Measurements from ENCODE around the gene CD9. TPM values are rescaled to one million over a fixed set of nuclear protein-coding genes. Genes with fewer than 3 reads are reported as not detected.

CD9 gene
- polyA plus RNA-seq, 3 donors = 7.6 to 323 (median 7.7) TPM

DNA sequence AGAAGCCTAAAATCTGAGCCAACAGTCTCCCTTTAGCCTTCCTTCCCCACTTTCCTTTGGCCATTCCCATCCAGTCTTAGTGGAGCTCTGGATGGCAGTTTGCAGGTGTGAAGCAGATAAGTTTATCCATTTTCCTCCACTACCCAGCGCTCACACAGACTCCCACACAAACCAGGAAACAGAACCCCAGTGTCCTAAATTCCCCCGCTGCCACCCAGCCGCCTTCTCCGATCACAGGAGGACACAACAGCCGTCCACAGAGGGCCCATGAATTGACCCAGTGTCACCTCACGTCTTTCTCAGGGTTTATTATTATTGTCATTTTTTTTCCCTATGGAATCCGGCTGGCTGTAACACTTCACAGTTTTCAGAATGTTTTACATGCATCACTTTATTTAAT lies 16.4 kb downstream of the CD9 start:
- H3K9me3 Mint-ChIP-seq = no peaks in the 10 kb centered on the region

GRCh38 chr12:6218347-6218925 lies 18.2 kb downstream of the CD9 start:
- Histone ChIP-seq H2AFZ (ENCODE audit: insufficient read depth, low read depth, low read length, poor library complexity, severe bottlenecking) (no peak overlapping the region), H3K9me3 (replicated peaks in 1 of 2; ENCODE audit: control insufficient read depth in 1 of 2, insufficient read depth in 1 of 2, low read length in 2 of 2) (no peaks in the 10 kb centered on the region), H3K4me3 (replicated peaks in 1 of 3; ENCODE audit: low read depth in 2 of 3, low read length in 3 of 3) (no peak overlapping the region), H3K36me3 (replicated peaks in 1 of 2; ENCODE audit: control insufficient read depth in 1 of 2, insufficient read depth in 2 of 2, low read length in 2 of 2) (no peaks in the 10 kb centered on the region), H3K27ac (ENCODE audit: low read depth in 1 of 2, low read length in 2 of 2) (no peak overlapping the region), H3K79me2 (ENCODE audit: insufficient read depth, low read length) (no peaks in the 10 kb centered on the region), H4K20me1 (ENCODE audit: insufficient read depth, low read length) (no peaks in the 10 kb centered on the region), H3K9ac (ENCODE audit: insufficient read depth, low read length, poor library complexity, severe bottlenecking) (no peak overlapping the region), H3K27me3 (ENCODE audit: control insufficient read depth in 2 of 2, insufficient read depth in 2 of 2, low read length in 2 of 2) (no peaks in the 10 kb centered on the region), H3K4me1 (ENCODE audit: control insufficient read depth in 1 of 2, insufficient read depth in 2 of 2, low read length in 2 of 2) (no peaks in the 10 kb centered on the region), H3K4me2 (replicated peaks; ENCODE audit: extremely low read depth, low read length, poor library complexity, severe bottlenecking) (no peak overlapping the region)
- peaks cover 0 to 2% (median 0%) of the 10 kb centered on the region in 7 donors for H3K9me3 Mint-ChIP-seq
- peaks cover 6 to 9% (median 9%) of the 10 kb centered on the region in 3 donors for H3K27me3 Mint-ChIP-seq (ENCODE audit: low read depth in 3 of 3)
- WGBS (ENCODE audit: insufficient coverage) = 54% methylated on average over 5 of the region's 6 CpGs
- DNase-seq = no peak
- H3K27ac Mint-ChIP-seq = no peak overlapping the region
- intact Hi-C loops (cut with micrococcal nuclease) = no loop called here
- peak overlapping the region in 1 of 2 donors; percentile 30 for H3K4me3 Mint-ChIP-seq
- TF ChIP-seq, protein P1, sequence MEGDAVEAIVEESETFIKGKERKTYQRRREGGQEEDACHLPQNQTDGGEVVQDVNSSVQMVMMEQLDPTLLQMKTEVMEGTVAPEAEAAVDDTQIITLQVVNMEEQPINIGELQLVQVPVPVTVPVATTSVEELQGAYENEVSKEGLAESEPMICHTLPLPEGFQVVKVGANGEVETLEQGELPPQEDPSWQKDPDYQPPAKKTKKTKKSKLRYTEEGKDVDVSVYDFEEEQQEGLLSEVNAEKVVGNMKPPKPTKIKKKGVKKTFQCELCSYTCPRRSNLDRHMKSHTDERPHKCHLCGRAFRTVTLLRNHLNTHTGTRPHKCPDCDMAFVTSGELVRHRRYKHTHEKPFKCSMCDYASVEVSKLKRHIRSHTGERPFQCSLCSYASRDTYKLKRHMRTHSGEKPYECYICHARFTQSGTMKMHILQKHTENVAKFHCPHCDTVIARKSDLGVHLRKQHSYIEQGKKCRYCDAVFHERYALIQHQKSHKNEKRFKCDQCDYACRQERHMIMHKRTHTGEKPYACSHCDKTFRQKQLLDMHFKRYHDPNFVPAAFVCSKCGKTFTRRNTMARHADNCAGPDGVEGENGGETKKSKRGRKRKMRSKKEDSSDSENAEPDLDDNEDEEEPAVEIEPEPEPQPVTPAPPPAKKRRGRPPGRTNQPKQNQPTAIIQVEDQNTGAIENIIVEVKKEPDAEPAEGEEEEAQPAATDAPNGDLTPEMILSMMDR (IDR thresholded peaks at IDR 0.05) = no peak
- H3K36me3 Mint-ChIP-seq = no peaks in the 10 kb centered on the region
- peaks cover 7% of the 10 kb centered on the region for H3K4me1 Mint-ChIP-seq

More for the DNA sequence above, 16.4 kb downstream of the CD9 start:
- H3K36me3 Mint-ChIP-seq = no peaks in the 10 kb centered on the region
- peak overlapping the region in 1 of 2 donors; percentile 23 for H3K4me3 Mint-ChIP-seq
- peak overlapping the region in 1 of 7 donors; percentile 54 for H3K27ac Mint-ChIP-seq
- Histone ChIP-seq H4K20me1 (ENCODE audit: insufficient read depth, low read length) (no peaks in the 10 kb centered on the region), H3K9me3 (replicated peaks in 1 of 2; ENCODE audit: control insufficient read depth in 1 of 2, insufficient read depth in 1 of 2, low read length in 2 of 2) (no peaks in the 10 kb centered on the region), H3K4me3 (replicated peaks in 1 of 3; ENCODE audit: low read depth in 2 of 3, low read length in 3 of 3) (no peak overlapping the region), H3K79me2 (ENCODE audit: insufficient read depth, low read length) (no peaks in the 10 kb centered on the region), H2AFZ (ENCODE audit: insufficient read depth, low read depth, low read length, poor library complexity, severe bottlenecking) (no peak overlapping the region), H3K4me1 (ENCODE audit: control insufficient read depth in 1 of 2, insufficient read depth in 2 of 2, low read length in 2 of 2) (no peaks in the 10 kb centered on the region), H3K9ac (ENCODE audit: insufficient read depth, low read length, poor library complexity, severe bottlenecking) (no peak overlapping the region), H3K27ac (ENCODE audit: low read depth in 1 of 2, low read length in 2 of 2) (no peak overlapping the region), H3K4me2 (replicated peaks; ENCODE audit: extremely low read depth, low read length, poor library complexity, severe bottlenecking) (no peak overlapping the region), H3K36me3 (replicated peaks in 1 of 2; ENCODE audit: control insufficient read depth in 1 of 2, insufficient read depth in 2 of 2, low read length in 2 of 2) (no peaks in the 10 kb centered on the region), H3K27me3 (ENCODE audit: control insufficient read depth in 2 of 2, insufficient read depth in 2 of 2, low read length in 2 of 2) (no peaks in the 10 kb centered on the region)
- intact Hi-C loops (cut with micrococcal nuclease) = no loop called here
- DNase-seq = no peak
- H3K27me3 Mint-ChIP-seq (ENCODE audit: low read depth in 3 of 3) = peaks cover 6 to 9% (median 8%) of the 10 kb centered on the region in 3 donors
- peaks cover 7% of the 10 kb centered on the region for H3K4me1 Mint-ChIP-seq
- 100% methylated on average over 4 of the region's 7 CpGs for WGBS (ENCODE audit: insufficient coverage)
- TF ChIP-seq, protein P1 (IDR thresholded peaks at IDR 0.05) = no peak

Data from CD14-positive monocyte (primary cell).